HG03565 (cell line): Measurements from ENCODE around the gene DYRK4.
A peak's percentile ranks its signal among the peaks of the same experiment; 100 is the strongest.
"Not testable (repeated sequence)": the region's sequence is repeated elsewhere in the genome, so short reads cannot be mapped to it uniquely, and the experiment has no call there.

ENCODE experiments used
- ATAC-seq: cut with Tn5 transposase; IDR thresholded peaks from one replicate; pipeline ENCODE4 v1.9.1; 2021; ENCODE audit warnings: mild to moderate bottlenecking, moderate library complexity; ENCODE audit not compliant: unreplicated experiment

Gene DYRK4

GRCh38 chr12:4562034-4562657 lies at the start of gene DYRK4:
DYRK4 (plus strand) TSS chr12:4562208; CDS start chr12:4562246, 38 bp downstream.
- no peak for ATAC-seq

DNA sequence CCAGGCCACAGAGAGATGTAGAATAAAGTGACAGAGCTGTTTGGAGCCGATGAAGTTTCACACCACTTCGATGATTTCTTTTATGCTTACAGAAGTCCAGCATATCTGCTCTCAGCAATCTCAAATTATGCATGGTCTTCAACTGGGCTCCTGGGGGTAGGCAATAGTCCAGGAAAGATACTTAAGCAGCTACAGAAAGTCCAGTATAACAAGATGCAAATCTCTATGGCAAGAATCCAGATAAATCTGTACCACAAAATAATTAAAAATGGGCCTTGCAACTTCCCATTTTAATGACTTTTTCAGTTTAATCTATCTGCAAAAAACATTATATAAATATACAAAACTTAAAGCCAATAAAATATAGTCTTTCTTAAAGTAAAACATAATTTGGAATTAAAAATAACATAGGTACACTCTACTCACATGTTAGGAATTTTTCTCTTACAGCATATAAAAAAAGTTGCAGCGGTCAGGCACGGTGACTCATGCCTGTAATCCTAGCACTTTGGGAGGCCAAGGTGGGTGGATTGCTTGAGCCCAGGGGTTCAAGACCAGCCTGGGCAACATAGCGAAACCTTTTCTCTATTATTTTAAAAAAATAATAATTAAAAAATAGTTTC lies 43.8 kb upstream of the DYRK4 start:
- no peak for ATAC-seq

DNA sequence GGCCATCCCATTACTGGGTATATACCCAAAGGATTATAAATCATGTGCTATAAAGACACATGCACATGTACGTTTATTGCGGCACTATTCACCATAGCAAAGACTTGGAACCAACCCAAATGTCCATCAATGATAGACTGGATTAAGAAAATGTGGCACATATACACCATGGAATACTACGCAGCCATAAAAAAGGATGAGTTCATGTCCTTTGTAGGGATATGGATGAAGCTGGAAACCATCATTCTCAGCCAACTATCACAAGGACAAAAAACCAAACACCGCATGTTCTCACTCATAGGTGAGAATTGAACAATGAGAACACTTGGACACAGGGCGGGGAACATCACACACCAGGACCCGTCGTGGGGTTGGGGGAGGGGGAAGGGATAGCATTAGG lies 38.6 kb upstream of the DYRK4 start:
- not testable (repeated sequence) for ATAC-seq

- ATAC-seq: no peak
Measured at GRCh38 chr12:4526923-4527546, 35.0 kb upstream of the DYRK4 start.

GRCh38 chr12:4530160-4530559 lies 31.8 kb upstream of the DYRK4 start:
- no peak for ATAC-seq

DNA sequence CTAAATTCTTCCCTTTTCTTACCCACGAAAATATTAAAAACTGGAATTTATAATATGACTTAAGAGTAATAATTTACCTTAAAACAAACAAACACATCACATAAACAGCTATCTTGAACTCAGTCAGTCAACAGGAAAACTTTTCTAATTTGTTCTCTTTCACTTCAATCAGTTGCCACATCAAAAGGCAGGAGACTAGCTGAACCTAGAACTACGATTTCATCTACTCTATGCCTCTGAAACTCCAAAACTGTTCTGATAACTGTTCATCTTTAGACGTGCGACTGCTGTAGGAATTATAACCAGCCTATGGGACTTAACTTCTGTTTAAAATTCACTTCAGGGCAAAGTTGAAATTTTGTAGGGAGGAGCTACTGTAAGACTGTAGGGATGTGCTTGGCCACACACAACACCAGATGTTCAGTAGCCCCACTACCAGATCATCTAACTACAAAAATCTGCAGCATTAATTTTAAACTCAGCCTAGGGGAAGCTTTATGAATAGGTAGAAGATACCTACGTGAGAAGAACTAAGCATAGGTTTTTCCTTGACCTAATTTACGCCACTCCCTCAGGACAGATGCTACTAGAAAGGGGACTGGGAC lies 30.9 kb upstream of the DYRK4 start:
- ATAC-seq: no peak

DNA sequence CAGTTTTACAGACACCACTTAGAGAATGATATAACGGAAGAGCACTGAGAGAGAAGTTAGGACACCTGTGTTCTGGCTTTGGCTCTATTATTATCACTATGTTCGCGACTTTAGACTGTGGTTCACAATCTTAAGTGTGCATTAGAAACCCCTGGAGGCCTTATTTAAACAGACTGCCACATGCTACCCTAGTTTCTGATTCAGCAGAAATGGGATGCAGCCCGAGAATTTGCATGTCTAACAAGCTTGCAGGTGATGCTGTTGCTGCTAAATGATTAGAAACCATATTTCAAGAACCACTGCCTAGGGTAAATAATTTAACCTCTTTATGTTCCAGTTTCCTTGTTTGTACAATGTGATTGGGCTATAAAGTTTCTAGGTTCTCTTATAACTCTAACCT lies 26.9 kb upstream of the DYRK4 start:
- no peak for ATAC-seq

DNA sequence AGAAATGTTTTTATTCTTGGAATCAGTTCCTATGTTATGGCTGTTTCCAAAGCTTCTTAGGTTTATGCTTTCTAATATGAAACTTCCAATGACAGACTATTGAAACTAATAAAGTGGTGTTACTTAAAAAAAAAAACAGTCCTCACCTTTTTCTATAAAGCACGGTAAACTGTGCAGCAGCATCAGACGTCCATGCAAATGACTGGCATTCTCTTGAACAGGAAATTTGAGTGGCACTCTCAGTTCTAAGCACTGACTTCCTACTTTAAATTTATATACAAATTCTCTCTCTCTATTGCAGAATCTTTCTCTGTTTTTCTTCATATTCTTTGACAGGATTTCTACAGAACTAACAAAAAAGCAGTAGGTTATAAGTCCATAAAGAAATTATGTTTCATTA lies 26.1 kb upstream of the DYRK4 start:
- no peak for ATAC-seq

GRCh38 chr12:4538207-4539160 lies 23.5 kb upstream of the DYRK4 start, which contains the start of gene RAD51AP1:
RAD51AP1 (plus strand) TSS chr12:4538890; CDS start chr12:4538940, 50 bp downstream.
- ATAC-seq: peak; percentile 84

GRCh38 chr12:4539167-4539870 lies 22.7 kb upstream of the DYRK4 start:
- ATAC-seq: no peak

- no peak for ATAC-seq
Measured at GRCh38 chr12:4540170-4540569, 21.8 kb upstream of the DYRK4 start.

GRCh38 chr12:4540638-4541037 lies 21.4 kb upstream of the DYRK4 start:
- no peak for ATAC-seq

DNA sequence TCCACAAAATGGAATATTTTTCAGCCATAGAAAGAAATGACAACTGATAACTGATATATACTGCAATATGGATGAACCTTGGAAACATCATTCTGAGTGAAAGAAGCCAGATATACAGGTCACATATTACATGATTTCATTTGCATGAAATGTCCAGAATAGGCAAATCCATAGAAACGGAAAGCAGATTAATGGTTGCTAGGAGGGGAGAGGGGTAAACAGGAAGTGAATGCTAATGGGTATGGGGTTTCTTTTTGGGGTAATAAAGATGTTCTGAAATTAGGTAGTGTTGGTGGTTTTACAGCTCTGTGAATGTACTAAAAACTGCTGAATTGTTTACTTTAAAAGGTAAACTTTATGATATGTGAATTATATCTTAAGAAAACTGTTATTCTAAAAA lies 16.8 kb upstream of the DYRK4 start:
- ATAC-seq: no peak

DNA sequence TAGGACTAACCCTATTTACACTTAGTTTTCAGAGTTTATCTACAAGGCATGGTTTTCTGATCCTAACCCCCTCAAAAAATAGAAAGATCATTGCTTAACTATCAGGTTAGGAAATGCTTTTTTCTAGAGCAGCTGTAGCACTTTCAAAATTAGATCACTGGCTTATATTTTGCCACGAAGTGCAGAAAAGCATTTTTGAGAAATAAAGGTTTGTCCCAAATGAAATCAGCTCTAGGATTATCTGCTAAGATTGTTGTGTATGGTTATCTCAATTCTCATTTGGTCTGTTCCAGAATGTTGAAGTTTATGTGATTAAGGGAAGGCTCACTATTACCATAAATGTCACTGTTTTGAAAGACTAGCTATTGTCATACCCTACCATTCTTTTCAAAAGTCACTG lies 9.8 kb upstream of the DYRK4 start:
- no peak for ATAC-seq

GRCh38 chr12:4553943-4554342 lies 8.1 kb upstream of the DYRK4 start:
- ATAC-seq: no peak

DNA sequence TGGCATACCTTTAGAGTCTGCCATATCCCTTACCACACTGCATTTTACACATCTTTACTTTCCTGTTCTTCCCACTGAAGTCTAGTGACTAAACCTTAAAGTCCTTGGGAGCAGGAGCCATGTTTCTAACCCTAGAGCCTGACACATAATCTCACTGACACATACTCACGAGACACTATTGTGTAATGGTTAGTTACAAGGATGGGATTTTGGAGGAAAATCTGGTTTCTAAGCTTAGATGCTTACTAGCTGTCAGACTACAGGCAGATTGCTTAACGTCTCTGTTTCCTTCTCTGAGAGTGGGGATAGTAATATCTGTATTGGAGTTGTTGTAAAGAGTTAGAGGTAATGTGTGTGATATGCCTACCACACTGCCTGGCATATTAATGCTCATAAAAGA lies 6.2 kb upstream of the DYRK4 start:
- no peak for ATAC-seq

DNA sequence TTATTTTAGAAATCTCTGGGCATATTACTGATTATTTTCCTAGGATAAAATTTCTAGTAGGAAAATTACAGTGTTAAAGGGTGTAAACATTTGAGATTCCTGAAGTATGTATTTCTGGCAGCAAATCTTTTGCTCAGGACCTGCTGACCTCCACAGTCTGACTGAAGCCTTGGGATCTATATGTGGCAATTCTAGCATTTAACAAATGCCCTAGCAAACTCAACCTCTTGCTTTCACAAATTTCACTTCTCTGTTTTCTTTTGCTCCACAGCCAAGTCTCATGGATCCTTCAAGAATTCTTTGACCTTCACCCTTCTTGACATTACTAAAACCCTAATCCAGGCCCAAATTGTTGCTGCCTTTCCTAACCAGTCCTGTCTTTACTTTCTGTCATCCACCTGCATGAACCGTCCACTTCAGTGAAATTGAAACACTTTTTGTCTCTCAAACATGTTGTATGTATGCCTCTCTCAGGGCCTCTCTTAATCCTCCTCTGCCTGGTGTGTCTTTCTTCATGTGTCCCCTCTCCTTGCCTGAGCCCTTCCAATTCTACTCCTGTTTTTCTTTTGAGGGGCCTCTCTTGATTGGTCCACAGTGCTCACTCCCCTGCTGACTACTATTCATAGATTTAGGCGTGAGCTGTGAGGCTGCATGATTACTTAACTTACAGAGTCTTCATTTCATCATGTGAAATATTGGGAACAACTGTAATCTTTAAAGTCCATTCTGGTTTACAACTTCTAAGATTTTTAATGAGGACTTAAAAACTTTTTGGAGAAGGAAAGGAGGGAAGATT lies 5.1 kb upstream of the DYRK4 start:
- no peak for ATAC-seq

DNA sequence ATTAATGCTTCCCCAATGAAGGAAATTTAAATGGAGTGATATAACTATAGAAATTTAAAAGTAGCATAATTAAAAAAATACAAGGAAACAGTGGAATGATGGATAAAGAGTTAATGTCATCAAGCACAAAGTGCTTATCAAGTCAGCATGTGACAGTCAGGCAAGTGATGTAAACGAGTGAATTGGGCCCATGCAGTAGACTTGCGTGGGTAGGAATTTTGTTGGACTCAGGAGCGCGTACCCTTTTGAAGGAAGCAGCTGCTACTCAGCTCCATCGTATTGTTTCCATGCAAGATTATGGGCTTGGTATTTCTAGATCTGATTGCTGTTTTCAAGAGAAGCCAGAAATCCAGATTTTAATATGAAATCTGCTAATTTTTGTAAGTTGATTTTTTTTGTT lies 4.4 kb upstream of the DYRK4 start:
- ATAC-seq: no peak

DNA sequence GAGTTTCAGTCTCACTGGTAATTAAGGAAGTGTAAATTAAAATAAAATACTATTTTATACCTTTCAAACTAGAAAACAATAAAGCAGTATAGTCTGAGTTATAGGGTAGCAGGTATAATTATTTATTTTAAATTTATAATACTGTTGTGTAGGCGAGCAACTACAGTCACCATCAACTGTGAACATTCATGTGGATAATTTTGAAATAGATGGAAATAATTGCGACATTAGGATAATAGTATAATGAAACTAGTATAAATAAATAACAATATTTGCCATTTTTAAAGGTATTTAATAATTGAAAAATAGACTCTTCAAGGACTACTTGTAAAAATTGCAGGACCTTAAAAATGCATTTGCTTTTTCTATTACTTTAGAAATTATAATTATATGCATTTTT lies 3.8 kb upstream of the DYRK4 start:
- ATAC-seq: no peak
